Kasumi-1 (cell line): ENCODE results near the gene NACA2.
"Not testable (repeated sequence)": the region's sequence is repeated elsewhere in the genome, so short reads cannot be mapped to it uniquely, and the experiment has no call there.

Experiments
- DNase-seq, 2 experiments: peaks; one replicate each; lab custom pipeline; 2025; lab: John Stamatoyannopoulos, UW

The NACA2 gene

DNA sequence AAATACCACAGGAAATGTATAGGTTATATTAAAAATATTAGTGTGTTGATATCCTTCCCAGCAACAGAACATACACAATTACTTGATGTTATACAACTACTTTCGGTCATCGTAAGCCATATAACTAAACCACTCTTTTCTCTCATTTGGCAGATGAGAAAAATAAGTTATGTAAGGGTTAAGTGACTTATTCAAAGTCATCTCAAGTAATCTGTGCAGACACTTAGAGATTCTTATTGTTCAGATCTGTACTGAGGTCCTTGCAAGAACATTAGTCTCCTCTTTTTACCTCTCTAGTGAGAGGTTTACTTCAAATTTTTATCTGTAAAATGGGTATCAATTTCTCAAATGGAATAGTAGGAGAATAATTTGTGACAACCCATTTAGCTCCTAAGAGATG, 15.0 kb downstream of the NACA2 start:
- DNase-seq, result no peak

DNA sequence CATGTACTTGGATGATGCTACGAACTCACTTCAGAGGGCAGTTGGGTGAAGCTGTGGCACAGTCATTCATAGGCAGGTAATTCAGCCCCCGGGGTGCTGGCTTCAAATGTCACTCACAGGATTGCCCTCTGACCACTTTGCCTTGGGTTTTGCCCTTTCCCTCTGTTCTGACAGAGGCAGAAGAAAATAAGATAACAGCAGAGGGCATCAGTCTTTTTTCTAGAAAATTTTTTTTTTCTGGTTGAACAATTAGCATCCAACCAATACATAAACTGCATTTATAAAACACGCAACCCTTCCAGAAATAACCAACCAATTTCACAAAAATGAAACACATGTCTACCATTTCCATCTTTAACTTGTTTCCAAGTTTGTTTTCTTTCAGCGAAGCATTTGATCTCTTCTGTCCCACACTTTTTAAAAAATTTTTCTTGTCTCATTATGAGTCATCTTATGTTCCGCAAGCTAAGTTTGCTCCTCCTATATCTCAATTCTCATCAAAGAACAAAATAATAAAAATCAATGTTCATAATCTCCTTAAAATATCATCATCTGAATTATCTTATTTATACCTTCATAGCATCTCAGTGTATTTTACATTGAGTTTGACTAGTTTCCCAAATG, 15.6 kb downstream of the NACA2 start:
- no peak for DNase-seq

GRCh38 chr17:61574542-61575351, 16.3 kb downstream of the NACA2 start:
- DNase-seq, result peak; percentile 32 to 35

DNA sequence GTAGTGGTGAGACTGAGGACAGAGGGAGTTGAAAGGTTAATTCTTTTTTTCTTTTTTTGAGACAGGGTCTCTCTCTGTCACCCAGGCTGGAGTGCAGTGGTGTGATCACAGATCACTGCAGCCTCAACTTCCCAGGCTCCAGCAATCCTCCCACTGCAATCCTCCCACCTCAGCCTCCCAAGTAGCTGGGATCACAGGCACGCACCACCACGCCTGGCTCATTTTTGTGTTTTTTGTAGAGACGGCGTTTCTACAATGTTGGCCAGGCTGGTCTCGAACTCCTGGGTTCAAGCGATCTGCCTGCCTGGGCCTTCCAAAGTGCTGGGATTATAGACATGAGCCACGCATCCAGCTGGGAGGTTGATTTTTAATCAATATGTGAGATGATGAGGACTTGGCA, 18.5 kb downstream of the NACA2 start:
- not testable (repeated sequence) for DNase-seq

DNA sequence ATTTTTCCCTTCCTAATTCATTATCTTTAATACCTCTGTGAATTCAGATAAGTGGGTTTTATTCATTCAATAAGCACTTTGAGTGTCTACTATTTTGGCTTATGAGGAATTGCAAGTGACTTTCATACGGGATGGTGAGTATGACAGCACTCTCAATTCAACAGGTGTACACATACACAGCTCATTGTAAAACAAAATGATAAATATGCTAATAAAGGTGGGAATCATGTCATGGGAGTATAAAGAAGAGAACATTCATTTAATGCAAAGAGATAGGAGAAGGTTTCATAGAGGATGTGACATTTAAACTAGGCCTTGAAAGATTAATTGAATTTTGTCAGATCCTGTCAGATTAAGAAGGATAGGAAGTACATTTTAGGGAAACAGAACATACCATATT, 19.4 kb downstream of the NACA2 start:
- DNase-seq, result no peak

DNA sequence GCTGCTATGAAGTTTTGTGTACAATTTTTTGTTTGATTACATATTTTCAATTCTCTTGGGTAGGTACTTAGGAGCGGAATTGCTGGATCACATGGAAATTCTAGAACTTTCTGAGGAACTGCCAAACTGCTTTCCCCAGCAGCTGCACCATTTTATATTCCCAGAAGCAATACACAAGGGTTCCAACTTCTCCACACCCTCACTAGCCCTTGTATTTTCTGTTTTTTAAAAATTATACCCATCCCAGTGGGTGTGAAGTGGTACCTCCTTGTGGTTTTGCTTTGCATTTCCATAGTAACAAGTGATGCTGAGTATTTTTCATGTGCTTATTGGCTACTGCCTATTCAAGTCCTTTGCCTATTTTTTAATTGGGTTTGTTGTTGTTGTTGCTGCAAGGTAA, 20.9 kb downstream of the NACA2 start:
- DNase-seq, result peak; percentile 17 to 18

DNA sequence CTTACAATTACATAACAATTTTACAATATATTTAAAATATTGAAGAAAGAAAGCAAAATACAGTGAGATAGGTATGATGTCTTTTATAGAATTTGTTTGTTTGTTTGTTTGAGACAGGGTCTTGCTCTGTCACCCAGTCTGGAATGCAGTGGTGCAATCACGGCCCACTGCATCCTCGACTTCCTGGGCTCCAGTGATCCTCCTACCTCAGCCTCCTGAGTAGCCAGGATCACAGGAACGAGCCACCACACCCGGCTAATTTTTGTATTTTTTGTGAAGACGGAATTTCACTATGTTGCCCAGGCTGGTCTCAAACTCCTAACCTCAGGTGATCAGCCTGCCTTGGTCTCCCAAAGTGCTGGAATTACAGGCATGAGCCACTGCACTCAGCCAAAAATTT, 21.5 kb downstream of the NACA2 start:
- DNase-seq, result not testable (repeated sequence)

- DNase-seq, result no peak
Observed at GRCh38 chr17:61568219-61569072, 22.6 kb downstream of the NACA2 start.

- no peak for DNase-seq
Observed at GRCh38 chr17:61567045-61567802, 23.8 kb downstream of the NACA2 start.

GRCh38 chr17:61566448-61566847, 24.6 kb downstream of the NACA2 start:
- DNase-seq, result not testable (repeated sequence)

DNA sequence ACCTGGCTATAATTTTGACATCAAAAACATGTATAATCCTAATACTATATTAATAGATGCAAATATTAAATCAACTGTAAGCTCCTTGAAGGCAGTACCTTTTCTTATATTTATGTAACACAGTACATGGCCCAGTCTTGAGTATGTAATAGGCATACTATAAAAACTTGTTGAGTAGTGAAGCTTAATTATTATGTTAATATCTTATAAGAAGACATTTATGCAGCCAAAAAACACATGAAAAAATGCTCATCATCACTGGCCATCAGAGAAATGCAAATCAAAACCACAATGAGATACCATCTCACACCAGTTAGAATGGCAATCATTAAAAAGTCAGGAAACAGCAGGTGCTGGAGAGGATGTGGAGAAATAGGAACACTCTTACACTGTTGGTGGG, 25.2 kb downstream of the NACA2 start:
- not testable (repeated sequence) for DNase-seq

- DNase-seq, result no peak
Observed at GRCh38 chr17:61565213-61565612, 25.8 kb downstream of the NACA2 start.

- no peak for DNase-seq
Observed at GRCh38 chr17:61562287-61562686, 28.7 kb downstream of the NACA2 start.

GRCh38 chr17:61561354-61561753, 29.7 kb downstream of the NACA2 start:
- DNase-seq, result no peak

DNA sequence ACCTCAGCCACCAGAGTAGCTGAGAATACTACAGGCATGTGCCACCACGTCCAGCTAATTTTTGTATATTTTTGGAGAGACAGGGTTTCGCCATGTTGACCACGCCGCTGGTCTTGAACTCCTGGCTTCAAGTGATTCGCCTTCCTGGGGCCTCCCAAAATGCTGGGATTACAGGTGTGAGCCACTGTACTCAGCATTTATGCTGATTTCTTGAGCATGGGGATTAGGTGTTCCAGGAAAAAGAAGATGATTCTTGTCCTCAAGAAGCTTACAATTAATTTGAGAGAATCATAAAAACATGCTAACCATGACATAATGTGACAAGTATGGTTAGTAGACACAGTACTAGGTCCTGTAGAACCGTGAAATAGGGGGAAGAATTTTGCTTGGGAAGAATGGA, 30.9 kb downstream of the NACA2 start:
- no peak for DNase-seq

GRCh38 chr17:61556224-61557188, 34.5 kb downstream of the NACA2 start:
- no peak for DNase-seq

- DNase-seq, result no peak
Observed at GRCh38 chr17:61555127-61555566, 35.9 kb downstream of the NACA2 start.

DNA sequence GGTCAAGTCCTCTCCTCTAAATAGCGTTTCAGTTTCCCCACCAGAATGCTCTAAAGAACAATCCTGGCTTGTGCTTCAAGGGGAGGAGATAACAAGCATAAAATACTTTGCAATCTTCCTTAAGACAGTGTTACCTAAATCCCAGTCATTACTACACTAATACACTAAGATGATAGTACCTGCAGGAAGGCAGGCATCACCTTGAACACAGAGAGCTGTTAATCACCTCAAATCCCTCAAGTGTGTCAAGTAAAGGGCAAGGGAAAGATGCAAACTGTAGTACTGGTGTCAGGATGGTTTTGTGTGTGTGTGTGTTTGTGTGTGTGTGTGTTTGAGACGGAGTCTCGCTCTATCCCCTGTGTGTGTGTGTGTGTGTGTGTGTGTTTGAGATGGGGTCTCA, 36.8 kb downstream of the NACA2 start:
- DNase-seq, result no peak

DNA sequence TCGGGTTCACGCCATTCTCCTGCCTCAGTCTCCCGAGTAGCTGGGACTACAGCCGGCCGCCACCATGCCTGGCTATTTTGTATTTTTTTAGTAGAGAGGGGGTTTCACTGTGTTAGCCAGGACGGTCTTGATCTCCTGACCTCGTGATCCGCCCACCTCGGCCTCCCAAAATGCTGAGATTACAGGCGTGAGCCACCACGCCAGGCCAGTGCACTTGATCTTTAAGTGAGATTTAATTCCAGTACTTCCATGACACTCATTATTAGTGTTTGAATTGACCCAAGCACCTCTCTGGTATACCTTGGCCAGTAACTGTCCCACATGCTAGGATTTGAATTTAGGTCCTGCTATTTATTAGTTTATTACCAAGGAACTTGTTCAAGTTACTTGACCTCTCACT, 38.5 kb downstream of the NACA2 start:
- DNase-seq, result not testable (repeated sequence)

DNA sequence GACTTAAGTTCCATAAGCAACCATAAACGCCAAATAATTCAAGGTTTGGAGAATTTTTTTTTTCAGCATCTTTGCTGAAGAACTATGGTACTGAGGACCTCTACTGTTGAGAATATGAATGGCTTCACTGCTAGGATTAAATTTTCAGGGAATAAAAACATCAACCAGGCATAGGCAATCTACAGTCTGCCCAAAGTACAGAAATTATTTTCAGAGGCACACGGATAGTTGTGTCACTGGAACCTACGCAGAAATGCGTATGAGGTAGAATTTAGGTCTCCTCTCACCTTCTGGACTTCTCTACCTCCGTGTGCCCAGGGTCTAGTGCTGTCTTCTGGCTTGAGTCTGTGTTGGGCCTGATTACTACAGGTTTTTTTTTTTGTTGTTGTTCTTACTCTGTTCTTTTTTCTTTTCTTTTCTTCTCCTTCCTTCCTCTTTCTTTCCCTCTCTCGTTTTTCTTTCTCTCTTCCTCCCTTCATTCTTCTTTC, 39.7 kb downstream of the NACA2 start:
- peak; percentile 77 to 92 for DNase-seq
